GM19324 (cell line): ENCODE data around the gene PPP2R3A.

Source experiments
- ATAC-seq: cut with Tn5 transposase; IDR thresholded peaks from one replicate; pipeline ENCODE4 v1.9.1; 2021; ENCODE audit warnings: mild to moderate bottlenecking, moderate library complexity; ENCODE audit not compliant: unreplicated experiment, low FRiP score

The PPP2R3A gene

DNA sequence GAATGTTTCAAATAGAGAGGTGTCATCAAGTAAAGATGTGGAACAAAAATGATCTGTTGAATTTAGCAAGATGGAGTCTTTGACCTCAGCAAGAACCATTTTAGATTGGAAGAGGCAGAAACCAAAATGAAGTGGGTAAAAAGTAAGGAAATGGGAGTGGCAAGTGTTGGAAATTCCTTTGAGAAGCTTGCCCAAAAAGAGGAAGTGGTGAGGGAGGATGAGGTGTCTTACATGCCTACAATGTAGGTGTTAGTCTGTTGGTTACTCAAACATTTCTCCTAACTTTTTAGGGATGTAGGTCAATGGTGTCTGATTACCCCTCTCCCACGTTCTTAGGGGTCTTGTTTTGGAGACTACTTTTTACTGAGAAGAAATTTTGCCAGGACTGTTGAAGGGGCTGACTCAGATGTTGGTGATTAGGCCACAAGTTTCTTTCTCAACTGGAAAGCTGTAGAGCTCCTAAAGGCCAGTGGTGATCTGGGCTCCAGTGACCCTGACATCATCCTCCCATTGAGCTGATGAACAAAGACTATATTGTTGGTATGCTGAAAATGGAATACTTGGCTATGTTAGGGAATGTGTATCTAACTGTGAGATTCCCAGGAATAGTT, 5.1 kb downstream of the PPP2R3A start:
- no peak for ATAC-seq

DNA sequence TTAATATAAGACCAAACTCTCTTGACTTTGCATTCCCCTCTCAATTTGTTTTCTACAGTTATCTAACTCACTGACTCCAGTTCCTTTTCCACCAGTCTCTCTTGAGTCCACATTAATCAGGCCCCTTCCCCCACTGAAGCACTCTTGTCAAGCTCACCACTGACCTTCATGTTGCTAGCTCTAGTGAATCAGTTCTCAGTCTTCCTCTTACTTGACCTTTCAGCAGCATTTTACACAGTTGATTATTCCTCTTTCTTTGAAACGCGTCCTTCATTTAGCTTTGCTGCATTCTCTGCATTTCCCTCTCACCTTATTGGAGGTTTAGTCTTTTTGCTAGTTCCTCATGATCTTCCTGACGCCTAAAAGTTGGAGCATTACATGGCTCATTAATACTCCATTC, 8.3 kb downstream of the PPP2R3A start:
- no peak for ATAC-seq

DNA sequence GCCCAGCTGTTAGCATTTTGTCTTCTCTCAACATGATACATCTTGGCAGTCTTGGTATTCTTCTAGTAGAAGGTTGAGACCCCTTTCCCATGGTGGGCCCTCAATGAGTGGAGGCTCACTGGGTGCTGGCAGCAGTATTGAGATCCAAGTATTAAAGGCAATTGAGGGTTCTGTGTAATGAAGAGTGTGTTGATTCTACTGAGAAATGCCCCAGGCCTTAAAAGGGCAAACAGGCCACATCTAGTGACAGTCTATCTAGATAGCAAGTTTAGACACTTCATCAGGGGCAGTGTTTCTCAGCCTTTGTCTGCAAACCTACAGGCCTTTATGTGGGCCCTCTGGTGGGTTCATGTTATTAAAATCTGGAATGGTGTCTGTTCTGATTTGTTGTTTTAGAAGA, 9.5 kb downstream of the PPP2R3A start:
- ATAC-seq: no peak

DNA sequence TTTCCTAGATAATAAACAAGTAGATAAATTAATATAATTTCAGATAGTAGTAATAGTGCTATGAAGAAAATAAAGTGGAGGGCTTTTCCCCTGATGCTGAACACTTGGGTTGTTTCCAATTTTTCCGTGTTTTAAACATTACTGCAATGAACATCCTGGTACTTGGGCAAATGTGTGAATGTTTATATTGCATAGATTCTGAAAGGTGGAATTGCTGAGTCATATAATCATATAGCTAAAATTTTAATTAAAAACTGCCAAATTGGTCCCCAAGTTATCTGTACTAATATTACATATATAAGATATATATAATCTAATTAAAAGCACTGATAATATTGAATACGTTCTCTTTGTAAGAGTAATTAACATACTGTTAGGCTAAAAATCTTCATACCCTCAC, 10.0 kb downstream of the PPP2R3A start:
- no peak for ATAC-seq

DNA sequence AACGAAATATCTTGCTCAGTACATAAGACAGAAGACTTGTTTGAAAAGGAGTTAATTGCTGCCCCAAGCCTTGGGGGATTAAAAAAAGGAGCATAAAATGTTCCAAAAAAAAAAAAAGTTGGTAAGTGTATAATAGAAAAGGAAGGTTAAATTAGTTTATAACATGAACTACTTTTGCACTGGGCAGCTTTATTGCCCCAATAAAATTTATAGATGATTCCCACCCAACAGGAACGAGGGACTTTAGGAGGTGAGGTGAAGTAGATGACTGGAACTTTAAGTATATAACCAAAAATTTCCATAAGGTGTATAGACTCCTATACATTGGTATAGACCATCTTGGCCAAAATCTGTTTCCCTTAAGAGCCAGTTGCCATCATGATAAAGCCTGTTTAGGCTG, 14.8 kb downstream of the PPP2R3A start:
- no peak for ATAC-seq

DNA sequence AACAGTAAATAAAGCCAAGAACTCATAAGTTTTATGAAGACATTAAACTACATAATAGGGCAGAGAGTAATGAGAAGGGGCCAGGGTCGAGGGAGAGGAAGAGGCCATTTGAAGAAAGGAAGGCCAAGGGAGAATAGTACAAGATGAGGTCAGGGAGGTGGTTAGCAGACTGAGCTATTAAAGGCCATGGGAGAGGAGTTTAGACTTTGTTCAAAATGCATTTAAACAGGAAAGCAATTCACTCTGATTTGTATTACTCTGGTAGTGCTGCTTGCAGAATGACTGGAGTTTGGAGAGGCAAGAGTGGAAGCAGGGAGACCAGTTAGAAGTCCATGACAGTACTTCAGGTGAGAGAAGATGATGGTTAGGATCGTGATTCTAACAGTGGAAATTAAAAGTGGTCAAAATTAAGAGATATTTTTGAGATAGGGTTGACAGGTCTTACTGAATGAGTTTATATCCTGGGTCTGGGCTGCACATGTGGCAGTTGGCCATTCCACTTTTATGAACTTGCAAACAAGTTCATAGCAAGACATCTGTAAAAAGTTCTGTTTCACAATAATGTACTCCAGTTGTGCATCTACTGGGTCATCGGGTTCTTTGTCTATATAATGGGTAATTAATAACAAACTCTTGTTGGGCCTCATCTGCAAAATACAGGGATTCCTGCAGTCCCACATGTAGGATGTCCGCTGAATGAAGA, 16.3 kb downstream of the PPP2R3A start:
- ATAC-seq: no peak

DNA sequence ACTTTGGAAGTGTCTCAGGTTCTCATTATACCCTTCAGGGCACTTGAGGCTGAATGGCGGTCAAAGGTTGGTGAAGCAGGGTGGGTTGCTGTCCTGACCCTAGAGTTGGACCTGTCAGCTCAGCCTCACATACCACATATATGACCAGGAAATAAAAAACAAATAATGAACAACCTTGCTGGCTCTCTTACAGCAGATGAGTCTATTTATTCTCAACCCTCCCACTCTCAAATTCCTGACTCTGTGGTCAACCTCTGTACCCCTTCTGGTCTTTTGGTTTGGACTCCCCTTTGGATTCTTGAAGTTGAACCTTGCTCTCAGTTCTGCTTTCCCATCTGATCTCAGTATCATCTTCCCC, 16.9 kb downstream of the PPP2R3A start:
- no peak for ATAC-seq

DNA sequence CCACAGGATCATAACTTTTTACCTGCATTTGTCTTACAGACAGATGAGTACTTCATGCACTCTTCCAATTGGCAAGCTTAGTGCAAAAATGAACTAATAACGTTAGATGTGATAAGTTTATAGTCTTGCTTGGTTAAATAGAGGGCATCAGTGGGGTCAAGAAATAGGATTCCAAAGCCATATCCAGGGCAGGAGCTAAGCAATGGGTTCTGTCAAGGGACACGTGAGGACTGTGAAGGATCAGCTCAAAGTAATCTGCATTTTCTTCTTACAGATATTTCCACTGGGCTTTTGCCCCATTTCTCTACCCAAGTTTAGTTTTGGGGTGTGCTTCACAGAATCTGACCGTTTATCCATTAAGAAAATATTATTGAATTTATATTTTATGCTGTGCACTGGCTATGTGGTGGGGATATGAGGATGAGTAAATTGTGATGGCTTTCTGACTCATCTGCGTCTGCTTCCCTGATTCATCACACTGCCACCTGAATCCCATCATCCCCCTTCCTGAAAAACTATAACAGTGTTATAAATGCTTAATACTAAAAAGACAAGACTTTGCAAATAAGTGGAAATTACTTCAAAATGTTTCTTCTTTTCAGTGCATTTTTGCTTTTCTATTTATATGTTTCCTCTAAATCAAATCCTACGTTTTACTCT, 17.5 kb downstream of the PPP2R3A start:
- no peak for ATAC-seq

DNA sequence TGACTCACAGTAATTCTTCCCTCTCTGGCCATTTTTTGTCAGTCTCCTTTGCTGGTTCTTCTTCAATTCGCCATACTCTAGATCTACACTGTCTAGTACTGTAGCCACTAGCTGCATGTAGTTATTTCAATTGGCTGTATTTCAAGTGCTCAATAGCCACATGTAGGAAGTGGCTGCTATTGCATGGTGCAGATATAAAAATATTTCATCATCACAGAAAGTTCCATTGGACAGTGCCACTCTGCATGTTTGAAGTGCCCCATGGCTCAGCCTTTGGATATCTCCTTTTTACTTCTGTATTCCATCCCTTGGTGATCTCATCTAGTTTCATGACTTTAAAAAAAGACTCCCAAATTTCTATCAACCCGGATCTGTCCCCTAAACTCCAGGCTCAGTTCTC, 22.1 kb downstream of the PPP2R3A start:
- no peak for ATAC-seq

DNA sequence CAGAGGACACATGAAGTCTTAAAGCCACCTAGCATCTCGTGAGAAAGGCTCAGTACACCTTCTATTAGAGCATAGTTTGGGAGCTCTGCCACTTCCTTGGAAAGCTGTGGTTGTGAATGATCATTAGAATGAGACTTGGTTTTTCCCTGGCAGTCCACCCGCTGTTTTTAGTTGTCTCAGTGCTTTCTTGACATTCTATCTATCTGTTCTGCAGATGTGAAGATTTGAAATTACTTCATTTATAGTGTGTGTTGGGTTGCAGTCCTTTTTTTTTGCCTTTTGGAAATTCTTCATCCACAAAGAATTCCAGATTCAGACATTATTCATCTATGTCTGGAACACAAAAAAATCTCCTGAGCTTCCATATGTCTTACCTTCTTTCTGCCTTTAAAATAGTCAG, 23.7 kb downstream of the PPP2R3A start:
- no peak for ATAC-seq

DNA sequence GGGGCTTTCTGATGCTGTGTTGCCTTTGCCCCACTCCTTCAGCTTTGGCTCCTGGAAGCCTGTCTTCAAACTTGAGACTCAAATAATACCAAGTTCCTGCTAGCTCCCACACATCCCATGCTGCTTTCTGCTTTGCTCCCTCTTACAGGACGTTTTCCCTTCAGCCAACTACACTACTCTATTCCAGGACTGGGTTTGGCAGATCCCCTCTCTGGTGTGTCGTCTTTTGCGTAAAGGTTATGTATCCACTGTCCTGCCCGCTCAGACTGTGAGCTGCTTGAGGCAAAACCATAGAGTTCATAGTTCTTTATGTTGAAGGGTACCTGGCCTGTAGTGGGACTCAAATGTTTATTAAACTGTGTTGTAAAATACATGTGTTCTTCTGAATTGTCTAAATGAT, 25.4 kb downstream of the PPP2R3A start:
- ATAC-seq: no peak

DNA sequence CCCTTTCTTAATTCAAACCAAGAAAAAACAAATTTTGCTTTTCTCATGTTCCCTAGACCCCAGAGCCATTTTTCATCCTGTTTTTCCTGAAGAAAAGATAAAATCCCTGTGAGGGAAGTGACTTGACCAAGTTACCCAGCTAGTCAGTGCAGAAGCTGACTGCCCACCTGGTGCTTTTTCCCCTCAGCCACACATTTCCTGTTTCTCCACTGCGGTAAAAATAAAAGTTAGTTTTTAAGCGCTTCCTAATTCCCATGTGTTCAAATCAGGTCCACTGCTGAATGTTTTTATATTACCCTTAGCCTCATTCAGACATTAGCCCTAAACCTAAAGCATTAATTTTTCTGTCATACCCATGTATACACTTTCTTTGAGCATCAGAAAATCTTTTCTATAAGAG, 26.1 kb downstream of the PPP2R3A start:
- ATAC-seq: no peak

DNA sequence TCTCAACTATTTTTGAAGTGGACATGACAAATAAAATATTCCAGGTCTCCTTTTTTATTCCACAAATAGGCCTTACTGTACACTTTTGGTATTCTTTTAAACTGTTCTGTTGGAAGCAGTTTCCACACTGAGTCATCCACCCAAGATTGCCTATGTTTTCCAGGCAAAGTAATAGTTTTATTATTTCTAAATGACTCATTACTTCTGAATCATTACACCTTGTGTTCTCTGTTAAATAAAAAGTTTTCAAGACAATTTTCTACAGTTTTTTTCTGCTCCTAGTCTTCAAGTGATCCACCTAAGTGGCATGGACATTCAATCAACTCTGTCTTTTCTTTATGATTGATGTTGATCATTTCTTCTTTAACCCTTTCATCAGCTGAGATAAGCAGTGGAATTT, 26.5 kb downstream of the PPP2R3A start:
- no peak for ATAC-seq

DNA sequence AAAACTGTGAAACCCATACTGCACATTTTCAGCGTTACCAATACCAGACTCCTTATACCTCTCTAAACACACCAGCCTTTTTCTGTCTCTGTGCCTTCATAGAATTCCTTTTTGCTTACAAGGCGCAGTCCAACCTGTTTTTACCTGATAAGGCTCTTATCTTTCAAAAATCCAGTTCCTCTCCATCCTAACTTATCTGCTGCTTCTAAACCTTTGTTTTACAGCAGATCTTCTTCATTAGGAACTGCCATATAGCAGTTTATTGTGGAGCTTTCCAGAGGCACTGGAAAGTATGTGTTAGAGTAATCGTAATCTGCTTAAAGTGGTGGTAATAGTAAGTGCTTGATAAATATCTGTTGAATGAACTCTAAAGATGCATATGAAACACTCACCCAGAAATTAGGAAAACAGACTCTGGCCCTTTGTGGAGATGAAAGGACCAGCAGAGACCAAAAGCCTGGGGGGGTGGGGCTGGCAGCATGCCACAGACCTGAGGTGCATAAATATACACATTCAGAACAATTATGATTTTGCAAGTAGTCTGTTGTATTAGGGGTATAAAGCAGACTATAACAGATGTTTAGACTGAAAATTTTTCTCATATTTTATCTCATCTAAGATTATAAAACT, 29.3 kb downstream of the PPP2R3A start:
- no peak for ATAC-seq

DNA sequence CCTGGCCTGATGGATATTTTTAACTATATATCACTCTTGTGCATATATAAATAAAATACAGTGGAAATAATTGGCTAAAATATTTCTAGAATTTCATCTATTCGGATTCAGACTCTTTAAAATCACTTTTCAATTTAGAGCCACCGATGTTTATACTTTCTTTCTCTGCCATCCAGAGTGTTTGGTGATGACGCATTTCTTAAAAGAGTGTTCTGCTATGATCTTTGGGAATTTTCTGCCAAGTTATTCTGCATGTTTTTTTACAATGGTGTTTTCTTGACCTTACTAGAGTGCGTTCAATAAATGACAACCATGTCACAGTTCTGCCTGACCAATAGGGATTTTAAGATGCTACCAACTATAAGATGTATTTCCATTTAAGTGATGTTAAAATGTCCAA, 30.2 kb downstream of the PPP2R3A start:
- no peak for ATAC-seq

DNA sequence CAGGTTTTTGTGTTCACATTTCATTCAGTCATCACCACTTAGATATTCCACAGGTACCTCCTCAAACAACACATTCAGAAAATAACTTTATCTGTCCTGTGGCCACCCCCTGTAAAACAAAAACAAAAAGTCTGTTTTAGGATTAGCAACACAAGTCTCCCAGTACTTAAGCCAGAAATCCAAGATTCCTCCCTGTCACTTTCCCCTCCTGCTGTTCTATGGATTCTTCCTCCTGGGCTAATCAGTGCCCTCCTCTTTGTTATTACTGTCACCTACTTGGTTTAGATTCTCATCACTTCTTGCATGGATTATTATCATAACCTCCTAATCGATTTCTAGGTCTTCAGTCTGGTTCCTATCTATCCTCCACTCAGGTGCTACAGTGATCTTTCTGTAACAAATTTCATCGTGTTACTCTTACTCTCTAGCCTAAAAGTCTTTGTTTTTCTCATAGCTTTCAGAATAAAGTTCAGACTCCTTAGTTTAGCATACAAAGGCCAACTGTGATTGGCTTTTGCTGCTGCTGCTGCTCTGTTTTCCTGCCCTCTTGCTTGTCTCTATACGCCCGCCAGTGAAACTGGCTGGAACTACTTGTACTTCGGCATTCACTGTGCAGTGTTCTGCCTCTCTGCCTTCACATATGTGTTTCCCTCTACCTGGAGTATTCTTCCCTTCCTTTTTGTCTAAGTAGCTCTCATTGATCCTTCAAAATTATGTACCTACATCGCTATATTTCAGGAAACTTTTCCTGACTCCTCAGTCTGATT, 32.2 kb downstream of the PPP2R3A start:
- no peak for ATAC-seq

DNA sequence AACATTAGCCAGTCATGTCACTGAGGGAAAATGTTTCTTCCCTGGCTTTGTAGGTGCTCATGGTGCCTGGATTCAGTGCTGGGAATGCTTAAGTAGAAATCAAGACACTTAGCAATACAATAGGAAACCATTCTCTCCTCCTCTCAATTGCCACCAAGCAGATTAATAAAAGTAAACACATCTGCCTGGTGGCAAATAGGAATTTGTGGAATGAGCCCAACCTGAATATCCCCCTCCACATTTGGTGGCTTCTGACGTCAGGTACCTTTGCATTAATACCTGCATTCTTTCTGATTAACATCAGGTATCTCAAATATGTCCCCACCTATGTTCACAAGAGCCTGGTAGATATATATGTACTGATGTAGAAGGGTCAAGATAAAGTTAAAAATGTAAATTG, 42.7 kb downstream of the PPP2R3A start:
- ATAC-seq: no peak

DNA sequence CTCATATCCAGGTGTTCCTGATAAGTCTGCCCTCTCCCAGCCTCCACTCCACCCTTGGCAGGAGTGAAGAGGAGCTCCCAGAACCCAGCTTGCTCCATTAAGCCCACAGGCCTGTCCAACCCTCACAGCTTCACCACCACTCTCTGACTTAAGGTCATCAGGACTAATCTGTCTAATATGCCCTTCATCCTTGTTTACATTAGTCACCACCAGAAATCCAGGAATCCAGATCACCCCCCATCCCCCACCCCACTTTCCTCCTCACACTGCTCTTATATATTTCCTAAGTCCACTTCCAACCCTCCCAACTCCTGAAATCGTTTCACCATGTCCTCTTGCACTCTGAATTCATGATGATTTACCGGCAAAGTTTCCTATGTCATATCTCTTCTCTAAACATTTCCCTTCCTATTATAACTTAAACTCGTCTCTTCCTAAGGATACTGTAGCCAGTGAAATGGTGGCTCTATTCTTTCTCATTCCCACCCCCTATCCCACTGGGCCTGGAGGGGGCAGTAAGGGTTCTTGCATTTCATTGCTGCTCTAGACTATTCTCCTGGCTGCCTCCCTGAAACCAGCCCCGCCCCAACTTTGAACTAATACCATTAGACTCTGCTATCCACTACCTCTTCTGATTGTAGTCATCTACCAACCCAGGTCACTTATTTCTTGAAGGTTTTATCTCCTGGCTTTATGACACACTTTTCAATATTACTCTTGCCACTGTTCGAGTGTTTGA, 43.4 kb downstream of the PPP2R3A start:
- ATAC-seq: no peak

DNA sequence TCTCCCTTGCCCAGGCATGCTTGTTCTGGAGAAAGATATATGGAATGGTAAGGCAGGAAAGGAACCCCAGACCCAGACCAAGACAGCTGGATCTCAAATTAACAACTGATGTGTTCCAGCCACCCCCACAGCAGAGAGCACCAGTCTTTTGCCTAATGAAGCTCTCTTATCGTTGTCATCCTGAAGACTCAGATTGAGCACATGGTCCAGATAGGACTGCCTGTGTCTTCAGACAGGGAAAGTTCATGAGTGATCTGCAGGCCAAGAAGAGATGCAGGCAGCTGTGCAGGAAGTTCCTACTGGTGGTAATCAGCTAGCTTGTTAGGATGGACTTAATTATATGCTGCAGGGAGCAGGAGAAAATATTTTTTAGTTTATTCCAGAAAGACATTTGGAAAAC, 53.3 kb downstream of the PPP2R3A start:
- no peak for ATAC-seq

DNA sequence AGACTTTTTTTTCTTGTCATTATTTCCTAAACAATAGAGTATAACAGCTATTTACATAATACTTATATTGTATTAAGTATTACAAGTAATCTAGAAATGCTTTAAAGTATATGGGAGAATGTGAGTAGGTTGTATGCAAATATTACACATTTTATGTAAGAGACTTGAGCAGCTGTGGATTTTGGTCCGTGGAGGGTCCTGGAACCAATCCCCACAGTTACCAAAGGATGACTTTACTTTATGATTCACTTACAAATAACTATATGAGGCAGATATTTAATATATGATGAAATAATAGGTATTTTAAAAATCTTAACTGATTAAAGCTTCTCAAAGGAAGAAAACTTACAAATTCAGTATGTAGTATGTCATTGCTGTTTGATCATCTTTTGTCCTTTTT, 56.3 kb downstream of the PPP2R3A start:
- no peak for ATAC-seq
